GF-D8 (cell line): ENCODE results near the gene TBX2.
"Not testable (repeated sequence)": the region's sequence is repeated elsewhere in the genome, so short reads cannot be mapped to it uniquely, and the experiment has no call there.

ENCODE experiments used
- DNase-seq: peaks from one replicate; lab custom pipeline; 2025; lab: John Stamatoyannopoulos, UW

TBX2 gene

DNA sequence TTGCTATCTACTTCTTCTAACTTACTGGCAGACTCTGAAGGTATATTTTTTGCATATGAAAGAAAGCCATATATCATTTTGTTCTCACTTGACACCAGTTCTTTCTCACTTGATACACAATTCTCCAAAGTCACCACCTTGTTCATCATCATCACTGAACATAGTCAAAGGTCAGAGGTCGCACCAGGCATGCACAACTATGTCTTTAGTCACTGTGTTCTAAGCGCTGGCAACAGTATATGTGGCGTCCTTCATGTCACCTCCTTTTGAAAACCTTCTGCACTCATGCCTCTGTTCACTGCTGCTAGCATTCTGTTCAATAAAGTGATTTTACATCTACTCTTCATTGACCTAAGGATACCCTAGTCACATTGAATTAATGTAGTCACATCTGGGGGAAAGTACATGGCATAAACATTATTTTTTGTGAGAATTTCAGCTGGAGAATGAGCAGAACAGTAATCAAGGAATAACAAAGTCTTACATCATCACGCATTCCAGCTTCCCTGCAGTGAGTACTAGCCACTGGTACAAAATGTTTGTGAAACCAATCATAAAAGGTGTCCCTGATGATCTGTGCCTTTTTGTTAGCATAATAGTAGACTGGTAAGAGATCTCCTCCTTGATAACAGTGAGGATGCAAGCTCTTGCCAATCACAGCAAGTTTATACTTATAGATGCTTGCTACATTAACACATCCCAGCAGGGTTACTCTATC, 32.1 kb downstream of the TBX2 start:
- no peak for DNase-seq

GRCh38 chr17:61436273-61436672, 36.6 kb downstream of the TBX2 start:
- DNase-seq: no peak

DNA sequence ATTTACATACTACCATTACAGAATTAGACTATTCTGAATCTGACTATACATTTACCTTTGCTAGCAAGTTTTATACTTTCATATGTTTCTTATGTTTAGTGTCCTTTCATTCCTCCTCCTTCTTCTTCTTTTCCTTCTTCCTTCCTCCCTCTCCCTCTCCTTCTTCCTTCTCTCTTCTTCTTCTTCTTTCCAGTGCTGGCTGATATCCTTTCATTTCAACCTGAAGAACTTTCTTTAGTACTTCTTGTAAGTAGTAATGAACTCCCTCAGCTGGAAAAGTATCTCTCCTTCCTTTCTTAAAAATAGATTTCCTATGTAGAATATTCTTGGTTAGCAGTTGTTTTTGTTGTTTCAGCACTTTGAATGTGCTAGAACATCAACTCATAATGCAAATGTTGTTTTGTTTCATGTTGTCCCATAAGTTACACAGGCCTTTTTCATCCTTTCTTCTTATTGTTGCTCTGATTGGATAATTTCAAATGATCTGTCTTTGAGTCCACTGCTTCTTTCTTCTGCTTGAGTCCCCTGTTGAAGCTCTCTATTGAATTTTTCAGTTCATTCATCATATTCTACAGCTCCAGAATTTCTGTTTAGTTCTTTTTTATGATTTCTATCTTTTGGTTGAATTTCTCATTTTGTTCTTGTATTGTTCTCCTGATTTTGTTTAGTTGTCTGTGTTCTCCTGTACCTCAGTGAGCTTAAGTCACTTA, 37.5 kb downstream of the TBX2 start:
- no peak for DNase-seq

GRCh38 chr17:61440697-61441096, 41.1 kb downstream of the TBX2 start:
- DNase-seq: no peak

- not testable (repeated sequence) for DNase-seq
Observed at GRCh38 chr17:61441507-61441906, 41.9 kb downstream of the TBX2 start.

DNA sequence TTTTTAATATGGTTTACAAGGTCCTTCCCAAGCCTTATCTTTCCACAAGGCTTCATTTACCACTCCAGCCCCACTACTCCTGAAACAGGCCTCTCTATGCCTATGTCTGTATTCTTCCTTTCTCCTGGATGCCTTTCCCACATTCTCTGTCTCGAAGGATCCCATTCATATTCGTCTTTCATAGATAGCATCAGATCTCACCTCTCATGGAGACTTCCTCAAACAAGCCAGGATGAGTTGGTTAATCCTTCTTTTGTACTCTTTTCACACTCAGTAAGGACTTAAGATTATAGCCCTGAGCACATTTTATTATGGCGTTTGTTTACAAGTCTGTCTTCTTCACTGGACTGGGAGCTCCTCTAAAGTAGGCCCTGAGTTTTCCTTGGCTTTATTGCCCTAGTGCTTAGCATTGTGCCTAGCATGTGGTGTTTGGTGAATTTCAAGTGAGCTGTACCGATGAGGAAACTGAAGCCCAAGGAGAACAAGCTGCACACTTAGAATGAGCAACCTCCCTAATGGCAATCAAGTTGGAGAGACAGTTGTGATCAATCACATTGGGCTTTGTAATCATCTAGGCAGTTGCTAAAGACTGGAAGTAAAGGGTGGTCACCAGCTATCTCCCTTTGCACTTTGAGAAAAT, 42.6 kb downstream of the TBX2 start:
- no peak for DNase-seq

DNA sequence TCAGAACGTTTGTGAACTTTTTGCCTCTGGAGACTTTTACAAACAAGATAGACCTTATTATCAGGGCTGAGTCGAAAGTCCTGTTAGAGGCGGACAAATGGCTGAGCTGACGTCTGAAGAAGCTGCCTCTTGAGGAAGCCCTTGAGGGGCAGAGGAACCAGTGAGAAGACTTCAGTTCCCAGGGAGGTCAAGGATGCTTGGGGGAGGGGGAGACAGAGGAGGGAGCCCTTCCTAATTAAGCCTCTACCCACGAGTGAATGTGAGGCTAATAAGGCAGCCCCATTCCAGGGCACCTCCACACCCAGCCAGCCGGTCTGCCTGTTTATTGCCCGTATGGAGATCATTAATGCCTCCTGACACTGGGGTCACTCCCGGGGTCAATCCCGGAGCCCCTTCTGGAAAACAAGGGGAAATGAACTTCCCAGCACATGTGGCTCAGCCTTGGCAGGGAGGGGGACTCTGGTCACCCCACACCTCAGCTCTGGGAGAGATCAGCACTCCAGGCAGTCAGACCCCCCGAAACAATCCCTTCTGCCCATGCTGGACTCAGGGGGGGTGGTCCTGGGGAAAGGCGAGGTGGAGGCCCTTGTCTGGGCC, 43.3 kb downstream of the TBX2 start:
- DNase-seq: no peak

DNA sequence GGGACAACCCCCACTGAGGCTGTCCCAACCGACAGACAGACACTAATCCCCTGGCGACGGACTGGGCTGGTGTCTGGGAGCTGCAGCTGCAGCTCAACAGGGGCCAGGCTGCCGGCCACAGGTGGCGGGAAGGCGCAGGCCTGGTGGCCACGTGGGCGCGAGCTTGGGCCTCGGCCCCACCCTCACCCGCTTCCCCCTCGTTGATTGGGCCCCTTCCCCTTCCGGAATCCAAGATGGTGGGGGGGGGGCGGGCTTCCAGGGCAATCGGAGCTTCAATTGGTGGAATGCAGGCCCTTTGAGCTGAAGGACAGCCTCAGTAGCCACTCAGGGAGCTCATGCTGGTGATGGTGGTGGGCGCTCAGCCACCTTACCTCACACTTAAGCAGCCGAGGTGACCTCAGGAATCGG, 43.8 kb downstream of the TBX2 start:
- DNase-seq: no peak

- DNase-seq: no peak
Observed at GRCh38 chr17:61444075-61444474, 44.4 kb downstream of the TBX2 start.

GRCh38 chr17:61444831-61445230, 45.2 kb downstream of the TBX2 start:
- DNase-seq: no peak

DNA sequence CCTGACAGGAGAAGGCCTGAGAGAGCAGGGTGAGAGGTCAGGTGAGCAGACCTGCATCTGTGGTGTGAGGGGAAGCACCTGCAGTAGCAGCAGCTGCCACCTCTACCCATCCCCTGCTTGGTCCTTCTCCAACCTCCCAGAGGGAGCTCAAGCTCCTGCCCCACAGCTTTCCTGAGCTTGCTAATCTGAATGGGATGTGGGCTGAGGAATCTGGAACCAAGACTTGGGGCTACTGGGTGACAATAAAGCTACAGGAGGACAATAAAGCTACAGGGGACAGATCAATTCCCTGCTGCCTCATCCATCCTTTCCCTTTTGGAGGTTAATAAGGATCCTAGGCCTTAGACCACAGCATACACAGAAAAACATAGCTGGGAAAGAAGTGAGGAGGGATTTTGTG, 47.7 kb downstream of the TBX2 start:
- DNase-seq: no peak

- DNase-seq: no peak
Observed at GRCh38 chr17:61448042-61448441, 48.4 kb downstream of the TBX2 start.

DNA sequence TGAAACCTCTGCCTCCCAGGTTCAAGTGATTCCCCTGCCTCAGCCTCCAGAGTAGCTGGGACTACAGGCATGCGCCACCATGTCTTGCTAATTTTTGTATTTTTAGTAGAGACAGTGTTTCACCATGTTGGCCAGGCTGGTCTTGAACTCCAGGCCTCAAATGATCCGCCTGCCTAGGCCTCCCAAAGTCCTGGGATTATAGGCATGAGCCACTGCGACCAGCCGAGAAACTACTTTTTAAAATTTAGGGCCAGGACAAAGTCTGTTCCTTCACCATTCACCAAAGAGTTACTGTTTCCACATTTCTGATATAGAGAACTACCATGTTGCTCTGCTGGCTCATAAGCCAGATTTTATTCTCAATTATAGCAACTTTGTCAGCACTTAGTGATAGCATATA, 49.5 kb downstream of the TBX2 start:
- not testable (repeated sequence) for DNase-seq

DNA sequence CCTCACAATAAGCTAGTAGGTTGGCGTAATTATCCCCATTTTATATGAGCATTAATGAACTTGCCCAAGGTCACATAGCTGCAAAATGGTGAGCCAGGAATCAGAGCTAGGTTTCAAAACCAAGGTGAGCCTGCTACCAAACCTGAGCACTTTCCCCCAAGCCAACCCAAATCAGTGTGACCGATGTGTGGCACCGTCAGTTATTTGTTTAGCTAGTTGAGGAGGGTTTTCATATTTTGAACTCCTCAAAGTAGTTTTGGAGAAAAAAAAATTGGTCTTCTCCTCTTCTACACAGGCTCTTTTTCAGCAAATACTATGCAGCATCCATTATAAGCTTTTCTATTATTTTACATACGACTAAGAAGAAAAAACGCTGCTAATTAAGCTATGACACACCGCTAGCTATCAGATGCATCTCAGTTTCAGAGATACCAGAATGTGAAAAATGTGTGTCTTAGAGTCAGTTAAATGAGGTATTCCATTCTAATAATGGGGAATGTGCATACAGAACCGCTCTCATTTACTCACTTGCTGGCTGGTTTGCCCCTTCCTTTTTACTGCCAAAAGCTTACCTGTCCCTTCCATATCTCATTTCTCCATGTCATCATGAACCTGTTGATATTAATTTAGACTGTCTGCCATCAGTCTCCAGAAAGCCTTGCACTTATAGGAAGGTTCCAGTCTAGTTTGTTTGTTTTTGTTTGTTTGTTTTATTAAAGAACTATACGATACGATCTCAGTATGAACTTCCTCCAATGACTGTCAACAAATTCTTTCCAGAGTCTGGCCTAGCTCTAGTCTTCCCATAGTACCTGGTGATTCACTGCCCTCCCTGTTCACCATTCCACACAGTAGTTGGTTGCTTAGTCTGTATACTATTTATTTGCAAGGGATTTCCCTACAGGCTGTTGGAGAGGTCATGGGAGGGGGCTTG, 50.3 kb downstream of the TBX2 start:
- no peak for DNase-seq

DNA sequence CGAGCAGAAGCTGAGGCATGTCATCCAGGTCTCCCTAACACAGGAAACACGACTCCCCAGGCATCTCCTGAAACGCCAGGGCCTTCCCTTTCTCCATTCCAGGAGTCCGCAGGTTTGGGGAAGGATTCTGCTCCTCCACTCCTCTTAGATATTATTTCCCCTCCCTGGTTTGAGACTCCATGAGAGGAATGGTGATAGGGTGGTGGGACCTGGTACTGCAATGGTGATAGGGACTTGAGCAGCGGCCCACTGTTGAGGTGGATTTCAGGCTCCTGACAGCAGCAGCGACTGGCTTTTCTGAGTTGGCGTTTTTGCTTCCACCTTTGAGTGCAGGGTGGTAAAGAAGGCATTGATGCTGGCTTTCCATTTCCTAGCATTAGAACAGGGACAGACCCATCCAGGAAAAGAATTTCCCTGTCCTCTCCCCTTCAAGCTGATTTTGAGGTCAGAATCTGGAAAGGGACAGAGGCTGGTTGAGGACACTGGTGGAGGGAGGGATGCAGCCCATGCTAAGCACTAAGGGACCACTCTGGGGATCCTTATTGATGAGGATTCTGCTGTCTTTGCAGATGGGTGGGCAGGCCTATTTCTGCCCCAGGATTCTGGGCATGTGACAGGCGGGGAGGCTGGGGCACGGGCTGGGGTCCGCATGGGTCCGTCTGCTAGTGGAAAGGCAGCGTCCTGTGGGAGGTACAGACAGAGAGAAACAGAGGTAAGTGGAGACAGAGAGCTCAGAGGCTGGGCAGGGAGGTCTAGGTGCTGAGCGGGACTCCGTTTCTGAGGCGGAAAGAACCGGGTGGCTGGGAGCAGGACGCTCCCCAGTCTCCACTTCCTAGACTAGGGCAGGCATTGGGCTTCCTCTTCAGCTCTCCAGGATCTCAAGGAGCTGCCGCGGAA, 51.2 kb downstream of the TBX2 start:
- no peak for DNase-seq

GRCh38 chr17:61451538-61452300, 52.1 kb downstream of the TBX2 start:
- no peak for DNase-seq

GRCh38 chr17:61452301-61453290, 53.0 kb downstream of the TBX2 start, which contains the start of gene TBX4:
TBX4 (plus strand) TSS chr17:61452422; CDS start chr17:61456491, 4,069 bp downstream.
- DNase-seq: no peak

DNA sequence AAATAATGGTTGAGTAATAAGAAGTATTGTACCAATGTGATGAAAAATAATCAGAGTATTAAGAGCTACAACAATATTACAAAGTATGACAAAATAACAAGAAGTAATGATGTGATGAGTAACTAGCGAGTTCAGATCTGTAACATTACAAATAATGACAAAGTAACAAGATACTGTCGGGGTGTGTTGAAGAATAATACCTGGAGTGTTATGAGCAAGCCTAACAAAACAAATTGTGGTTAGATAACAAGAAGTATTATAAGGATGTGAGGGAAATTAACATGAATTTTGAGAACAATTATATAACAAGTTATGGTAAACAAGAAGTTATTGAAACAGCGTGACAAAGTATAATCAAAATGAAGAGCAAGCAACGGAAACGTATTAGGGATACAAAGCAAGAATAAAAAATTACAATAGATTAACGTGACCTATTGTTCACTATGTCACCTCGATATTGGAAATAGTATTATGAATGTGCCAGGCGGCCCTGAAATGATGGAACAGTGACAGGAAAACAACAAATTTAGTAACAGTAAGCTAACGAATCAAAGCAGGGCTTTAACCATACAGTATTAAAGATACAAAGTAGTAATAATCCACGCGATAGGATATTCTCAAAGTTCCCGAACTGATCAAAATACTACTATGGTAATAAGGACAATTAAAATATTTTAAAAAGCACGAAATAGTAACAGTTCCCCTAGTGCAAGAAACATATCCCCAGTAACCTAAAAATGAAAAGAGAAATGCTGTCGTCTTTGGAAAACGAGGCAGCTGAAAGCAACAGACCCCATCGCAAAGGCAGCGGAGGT, 54.1 kb downstream of the TBX2 start:
- no peak for DNase-seq
